BJ (cell line): Measurements from ENCODE around the gene GPR63. TPM values are rescaled to one million over a fixed set of nuclear protein-coding genes. Genes with fewer than 3 reads are reported as not detected.

Source experiments
- CTCF ChIA-PET: fragments of 350-600 bp; formaldehyde crosslinking; extraction: SDS; loops from one replicate; lab custom pipeline; 2021; ENCODE audit warnings: antibody characterized with exemption, inconsistent platforms; lab: Yijun Ruan, JAX
- POLR2A ChIA-PET: fragments of 300-600 bp; sonication (Branson Sonifier 250); formaldehyde crosslinking; extraction: SDS; loops from one replicate; lab custom pipeline; 2021; ENCODE audit warnings: antibody characterized with exemption; lab: Charles Lee
- DNase-seq: peaks from one replicate; pipeline ENCODE4 v3.0.0-alpha.2; 2011; ENCODE audit warnings: low read depth
- H3K27me3 ChIP-seq: 2 replicates; pipeline ENCODE4 v1.6.0; 2011; ENCODE audit warnings: low read length; ENCODE audit not compliant: control insufficient read depth, insufficient read depth
- H3K36me3 ChIP-seq: 2 replicates; pipeline ENCODE4 v1.5.1; 2011; ENCODE audit warnings: low read length; ENCODE audit not compliant: control insufficient read depth, insufficient read depth
- H3K4me3 ChIP-seq: 2 replicates; pipeline ENCODE4 v1.5.1; 2011; ENCODE audit warnings: low read depth, mild to moderate bottlenecking, control low read depth, low read length
- CTCF ChIP-seq: IDR thresholded peaks from 2 replicates; pipeline ENCODE4 v1.5.1; 2011; ENCODE audit warnings: low read depth, mild to moderate bottlenecking, control low read depth, inconsistent platforms, low read length, moderate library complexity; ENCODE audit not compliant: insufficient read depth
- polyA plus RNA-seq: library from polyadenylated mRNA; depleted of rRNA; stranded (reverse); fragments of >200 nt; gene quantifications from 2 replicates; pipeline ENCODE4 v1.2.3, GENCODE V29; 2011

Gene GPR63
- polyA plus RNA-seq, 1 experiment: 0.38 TPM

GRCh38 chr6:96795481-96795880 lies 41.8 kb downstream of the GPR63 start:
- DNase-seq: no peak
- CTCF ChIA-PET: interaction anchor here (2.1 kb wide), 1 partner anchor 11 kb away, joined by 6 read pairs; no protein-coding TSS in a partner anchor

GRCh38 chr6:96794980-96795379 lies 42.3 kb downstream of the GPR63 start:
- H3K27me3 ChIP-seq: no peaks in the 10 kb centered on the region
- ChIA-PET POLR2A (no interaction called here), CTCF (no interaction called here)
- no peak for DNase-seq
- no peaks in the 10 kb centered on the region for H3K36me3 ChIP-seq
- no peak overlapping the region for H3K4me3 ChIP-seq
- TF ChIP-seq CTCF: no peak

More at GRCh38 chr6:96795481-96795880, 41.8 kb downstream of the GPR63 start:
- POLR2A ChIA-PET: no interaction called here
- no peak overlapping the region for H3K4me3 ChIP-seq
- H3K27me3 ChIP-seq: no peaks in the 10 kb centered on the region
- TF ChIP-seq CTCF: no peak
- no peaks in the 10 kb centered on the region for H3K36me3 ChIP-seq

- no peak for TF ChIP-seq CTCF
- ChIA-PET CTCF (interaction anchor here (1.3 kb wide), 1 partner anchor 79 kb away, joined by 3 read pairs; no protein-coding TSS in a partner anchor), POLR2A (no interaction called here)
- H3K27me3 ChIP-seq: no peaks in the 10 kb centered on the region
- H3K36me3 ChIP-seq: no peaks in the 10 kb centered on the region
- no peak for DNase-seq
- no peak overlapping the region for H3K4me3 ChIP-seq
Measured at GRCh38 chr6:96792561-96793190, 44.6 kb downstream of the GPR63 start.

- Histone ChIP-seq H3K36me3 (no peaks in the 10 kb centered on the region), H3K4me3 (no peak overlapping the region), H3K27me3 (no peaks in the 10 kb centered on the region)
- TF ChIP-seq CTCF: no peak
- CTCF ChIA-PET: no interaction called here
- POLR2A ChIA-PET: no interaction called here
- no peak for DNase-seq
Measured at GRCh38 chr6:96789871-96790270, 47.4 kb downstream of the GPR63 start.

- Histone ChIP-seq H3K36me3 (no peaks in the 10 kb centered on the region), H3K4me3 (no peak overlapping the region), H3K27me3 (no peaks in the 10 kb centered on the region)
- ChIA-PET POLR2A (no interaction called here), CTCF (interaction anchor here (2.4 kb wide), 1 partner anchor 12 kb away, joined by 7 read pairs; no protein-coding TSS in a partner anchor)
- DNase-seq: no peak
- no peak for TF ChIP-seq CTCF
Measured at GRCh38 chr6:96787846-96788580, 49.3 kb downstream of the GPR63 start.
